T-helper 9 cell (primary cell): ENCODE results near the gene OR2A25.
"Not testable (repeated sequence)": the region's sequence is repeated elsewhere in the genome, so short reads cannot be mapped to it uniquely, and the experiment has no call there.

Source experiments
- DNase-seq: peaks from one replicate; pipeline ENCODE4 v3.0.0-alpha.2; 2020
- total RNA-seq, 2 donors: gene quantifications; one replicate each; lab custom pipeline; 2026; lab: John Stamatoyannopoulos, UW

OR2A25 gene
- 0 reads per million in 2 donors for total RNA-seq

DNA sequence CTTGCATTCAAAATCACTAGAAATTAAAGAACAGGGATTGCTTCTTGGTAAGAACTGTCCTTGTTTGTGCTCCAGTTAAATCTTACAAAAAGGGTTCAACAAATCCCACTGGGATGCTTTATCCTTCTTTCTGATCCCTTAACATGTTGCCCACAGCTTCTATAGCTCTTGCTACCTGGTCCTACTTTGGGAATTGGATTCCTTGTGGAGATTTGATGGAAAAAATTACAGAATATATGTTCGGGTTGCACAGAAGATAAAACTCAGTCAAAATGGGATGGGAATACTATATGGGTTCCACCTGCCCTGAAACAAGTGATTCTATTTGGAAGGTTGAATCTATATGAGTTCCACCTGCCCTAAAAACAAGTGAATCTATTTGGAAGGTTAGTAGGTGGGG, at the start of gene OR2A25:
Gene OR2A25 (plus strand): TSS at position 301 of the 400 bp plus-strand sequence. CDS start 4,409 bp downstream, outside the sequence.
- DNase-seq = no peak

- no peak for DNase-seq
Measured at GRCh38 chr7:144020340-144020739, 49.3 kb upstream of the OR2A25 start.

DNA sequence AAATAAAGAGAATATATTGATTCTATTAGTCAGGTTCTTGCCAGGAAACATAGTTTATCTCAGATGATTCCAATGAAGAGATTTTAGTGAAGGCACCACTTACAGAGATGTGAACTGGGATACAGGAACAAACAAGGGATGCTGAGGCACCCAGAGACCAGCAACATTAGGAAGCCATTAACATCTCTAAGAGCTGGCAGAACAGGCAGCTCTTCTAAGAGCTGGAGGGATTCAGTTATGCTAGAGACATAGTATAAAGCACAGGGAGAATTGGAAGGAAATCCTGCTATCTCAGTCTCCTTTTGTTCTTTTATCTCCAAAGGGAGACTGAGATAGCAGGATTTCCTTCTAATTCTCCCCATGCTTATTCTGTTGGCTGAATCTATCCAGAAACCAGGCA, 47.4 kb upstream of the OR2A25 start:
- DNase-seq = no peak

DNA sequence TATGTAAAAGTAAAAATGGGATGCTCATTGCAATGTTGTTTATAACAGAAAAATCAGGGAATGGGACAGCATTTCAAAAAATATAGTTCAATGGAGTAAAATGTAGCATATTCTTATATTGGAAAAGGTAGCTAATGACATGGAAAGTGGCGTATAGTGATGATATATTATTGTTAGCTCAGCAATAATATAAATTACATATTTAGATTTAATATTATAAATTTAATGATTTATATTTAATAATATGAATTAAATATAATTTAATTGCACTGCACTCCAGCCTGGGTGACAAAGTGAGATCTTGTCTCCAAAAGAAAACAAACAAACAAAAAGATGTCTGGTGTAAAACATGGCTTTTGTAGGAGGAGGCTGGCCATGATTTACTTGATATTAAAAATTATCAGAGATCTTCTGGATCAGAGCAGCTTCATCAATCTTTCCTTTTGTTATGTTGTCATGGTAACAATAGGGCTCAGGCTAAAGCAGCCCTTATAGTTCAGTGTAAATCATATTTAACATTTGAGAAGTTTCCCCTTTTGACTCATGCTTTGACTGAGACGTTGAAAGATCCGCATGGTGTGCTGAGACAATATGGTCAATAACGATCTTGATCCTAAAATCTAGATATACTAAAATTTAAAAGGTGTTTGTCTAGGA, 46.3 kb upstream of the OR2A25 start:
- DNase-seq = no peak

GRCh38 chr7:144024213-144024612, 45.4 kb upstream of the OR2A25 start:
- DNase-seq = no peak

GRCh38 chr7:144026203-144026883, 43.3 kb upstream of the OR2A25 start:
- DNase-seq = no peak

GRCh38 chr7:144027070-144027469, 42.5 kb upstream of the OR2A25 start:
- DNase-seq = no peak

- DNase-seq = no peak
Measured at GRCh38 chr7:144027974-144028373, 41.6 kb upstream of the OR2A25 start.

- no peak for DNase-seq
Measured at GRCh38 chr7:144028547-144028946, 41.1 kb upstream of the OR2A25 start.

GRCh38 chr7:144032516-144032915, 37.1 kb upstream of the OR2A25 start:
- no peak for DNase-seq

- no peak for DNase-seq
Measured at GRCh38 chr7:144032985-144033709, 36.5 kb upstream of the OR2A25 start.

- DNase-seq = no peak
Measured at GRCh38 chr7:144035385-144035784, 34.2 kb upstream of the OR2A25 start.

- no peak for DNase-seq
Measured at GRCh38 chr7:144036302-144036885, 33.2 kb upstream of the OR2A25 start.

DNA sequence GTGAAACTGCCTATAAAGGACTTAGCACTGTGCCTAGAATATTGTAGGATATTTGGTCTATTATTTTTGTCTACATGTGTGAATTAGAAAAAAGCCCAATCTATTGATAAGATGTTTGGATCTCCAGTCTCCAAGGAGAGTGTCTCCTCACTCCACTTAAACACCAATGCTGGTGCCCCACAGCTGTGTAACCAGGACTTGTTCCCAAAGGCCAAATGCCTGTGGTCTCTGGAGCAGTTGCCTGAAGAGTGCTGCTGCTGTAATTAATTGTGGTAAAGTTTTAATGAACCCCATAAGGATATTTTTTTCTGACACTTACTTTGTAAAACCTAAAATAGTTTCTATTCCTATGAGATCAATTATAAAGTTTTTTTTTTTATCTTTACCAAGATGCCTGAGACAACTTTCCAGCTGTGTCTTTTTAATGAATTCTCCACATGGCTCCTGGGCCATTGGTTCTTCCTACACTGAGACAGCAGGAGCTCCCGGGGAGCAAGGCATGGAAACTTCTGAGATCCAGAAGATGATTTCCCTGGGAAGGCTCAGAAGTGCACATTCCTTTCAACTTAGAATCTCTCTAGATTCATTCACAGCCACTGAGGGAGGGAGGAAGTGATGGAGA, 32.1 kb upstream of the OR2A25 start:
- DNase-seq = no peak

GRCh38 chr7:144038887-144039286, 30.7 kb upstream of the OR2A25 start:
- no peak for DNase-seq

- DNase-seq = no peak
Measured at GRCh38 chr7:144048648-144049047, 21.0 kb upstream of the OR2A25 start, which contains the start of gene OR2A5. Gene OR2A5, plus strand, starts transcription at chr7:144048948. Its CDS starts 1,454 bp downstream, at chr7:144050402.

DNA sequence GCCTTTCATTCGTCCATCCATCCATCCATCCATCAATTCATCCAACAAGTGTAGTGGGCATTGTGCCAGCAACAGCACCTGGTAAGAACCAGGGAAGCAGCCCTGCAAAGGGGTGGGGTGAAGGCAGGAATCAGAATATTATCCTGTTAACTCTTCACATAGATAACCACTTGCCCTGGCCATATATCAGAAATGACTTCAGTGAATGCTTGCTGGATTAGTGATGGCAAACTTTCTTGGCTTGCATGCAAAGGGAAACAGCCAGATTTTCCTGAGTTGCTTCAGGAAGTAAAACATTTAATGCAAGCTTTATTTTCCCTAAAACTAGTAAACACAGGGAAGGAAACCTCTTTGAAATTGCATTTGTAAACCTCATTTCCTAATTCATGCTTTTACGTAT, 20.1 kb upstream of the OR2A25 start:
- no peak for DNase-seq

GRCh38 chr7:144050093-144050492, 19.5 kb upstream of the OR2A25 start:
- no peak for DNase-seq

- not testable (repeated sequence) for DNase-seq
Measured at GRCh38 chr7:144050884-144051283, 18.7 kb upstream of the OR2A25 start.

DNA sequence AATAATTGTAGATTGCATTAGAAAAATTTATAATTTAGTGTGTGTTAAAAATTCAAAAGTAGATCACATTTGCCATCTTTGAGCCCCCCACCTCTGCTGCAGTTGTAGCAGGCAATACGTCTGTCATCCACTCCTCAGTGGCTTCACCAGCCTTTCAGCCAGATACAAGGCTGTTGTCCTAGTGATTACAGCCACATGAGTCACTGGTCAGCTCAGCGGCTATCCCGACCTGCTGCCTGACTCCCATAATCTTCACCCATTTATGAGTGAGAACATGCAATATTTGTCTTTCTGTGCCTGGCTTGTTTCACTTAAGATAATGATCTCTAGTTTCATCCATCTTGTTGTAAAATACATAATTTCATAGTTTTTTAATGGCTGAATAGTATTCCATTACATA, 11.7 kb upstream of the OR2A25 start:
- DNase-seq = no peak

DNA sequence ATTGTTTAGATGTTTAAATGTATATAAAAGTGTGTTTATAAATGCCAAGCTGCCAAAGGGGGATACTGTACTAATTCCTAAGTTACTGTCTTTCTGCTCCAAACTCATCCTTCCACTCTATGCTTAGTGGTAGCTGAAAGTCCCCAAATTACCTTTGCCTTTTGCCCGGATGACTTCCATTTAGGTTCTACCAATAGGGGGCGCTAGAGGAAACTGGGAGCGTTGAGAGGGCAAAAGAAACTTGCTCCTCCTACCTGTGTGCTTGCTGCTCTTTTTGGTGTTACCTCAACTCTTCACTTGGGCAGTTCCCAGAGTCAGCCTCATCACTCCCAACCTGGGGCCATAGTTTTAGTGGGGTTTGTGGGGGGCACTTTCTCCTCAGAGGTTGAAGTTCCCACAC, 5.9 kb upstream of the OR2A25 start:
- DNase-seq = no peak

GRCh38 chr7:144069953-144070352, 342 bp downstream of the OR2A25 start:
- DNase-seq = no peak

GRCh38 chr7:144074374-144074773, 4.8 kb downstream of the OR2A25 start:
- DNase-seq = no peak
